ENCODE data around the gene PPM1E.

The PPM1E gene

GRCh38 chr17:59028328-59028727, 272.7 kb downstream of the PPM1E start:
- in situ Hi-C loops (cut with MboI; ENCODE audit: low sequenced_read_pairs), result no loop called here

- in situ Hi-C loops (cut with MboI; ENCODE audit: low sequenced_read_pairs), result no loop called here
Measured at GRCh38 chr17:59030811-59031210, 275.2 kb downstream of the PPM1E start.

Data from HL-60/S4 (cell line).